ENCODE results near the gene SLC43A1. TPM values are rescaled to one million over a fixed set of nuclear protein-coding genes. Genes with fewer than 3 reads are reported as not detected.
"Not testable (repeated sequence)": the region's sequence is repeated elsewhere in the genome, so short reads cannot be mapped to it uniquely, and the experiment has no call there.

SLC43A1 gene
- total RNA-seq, 1 donor from 2014 or later, result 11.7 TPM

- DNase-seq, result no peak
Measured at GRCh38 chr11:57460758-57461749, 54.4 kb downstream of the SLC43A1 start.

- DNase-seq, result no peak
Measured at GRCh38 chr11:57460022-57460757, 55.3 kb downstream of the SLC43A1 start, which contains the start of gene RTN4RL2. RTN4RL2 (plus strand) TSS chr11:57460528; CDS start chr11:57460866, 338 bp downstream.

- DNase-seq, result no peak
Measured at GRCh38 chr11:57459164-57460021, 56.1 kb downstream of the SLC43A1 start.

- no peak for DNase-seq
Measured at GRCh38 chr11:57458410-57459163, 56.9 kb downstream of the SLC43A1 start.

- DNase-seq, result no peak
Measured at GRCh38 chr11:57458060-57458409, 57.5 kb downstream of the SLC43A1 start.

- no peak for DNase-seq
Measured at GRCh38 chr11:57457643-57458023, 57.9 kb downstream of the SLC43A1 start.

GRCh38 chr11:57456960-57457642, 58.4 kb downstream of the SLC43A1 start:
- peak; percentile 66 for DNase-seq

- DNase-seq, result no peak
Measured at GRCh38 chr11:57453543-57454177, 61.8 kb downstream of the SLC43A1 start.

- no peak for DNase-seq
Measured at GRCh38 chr11:57446055-57446454, 69.4 kb downstream of the SLC43A1 start.

- DNase-seq, result not testable (repeated sequence)
Measured at GRCh38 chr11:57445122-57445394, 70.4 kb downstream of the SLC43A1 start.

GRCh38 chr11:57444362-57445121, 71.0 kb downstream of the SLC43A1 start:
- no peak for DNase-seq

- no peak for DNase-seq
Measured at GRCh38 chr11:57440744-57441414, 74.6 kb downstream of the SLC43A1 start.

GRCh38 chr11:57439786-57440185, 75.7 kb downstream of the SLC43A1 start:
- DNase-seq, result no peak

GRCh38 chr11:57438345-57439285, 76.9 kb downstream of the SLC43A1 start:
- DNase-seq, result no peak

GRCh38 chr11:57436031-57436430, 79.5 kb downstream of the SLC43A1 start:
- no peak for DNase-seq

GRCh38 chr11:57434640-57435546, 80.6 kb downstream of the SLC43A1 start:
- no peak for DNase-seq

Data from skin of body (tissue), 2 donors.